Vagina (tissue), 2 donors: ENCODE results near the gene B3GAT2. TPM values are rescaled to one million over a fixed set of nuclear protein-coding genes. Genes with fewer than 3 reads are reported as not detected.
A peak's percentile ranks its signal among the peaks of the same experiment; 100 is the strongest.

Source experiments
- DNase-seq, 2 donors: peaks; one replicate each; pipeline ENCODE4 v3.0.0-alpha.2; 2017; ENCODE audit errors: extremely low spot score in 2 of 2
- H3K27ac ChIP-seq: fragments of 200-600 bp; sonication (generic); one replicate; pipeline ENCODE4 v1.5.1; 2019
- H3K27me3 ChIP-seq: fragments of 200-600 bp; sonication (generic); one replicate; pipeline ENCODE4 v1.5.1; 2019
- H3K36me3 ChIP-seq, 2 donors: fragments of 200-600 bp; sonication (generic); one replicate each; pipeline ENCODE4 v1.5.1; 2017 to 2019
- H3K4me1 ChIP-seq: fragments of 200-600 bp; sonication (generic); one replicate; pipeline ENCODE4 v1.5.1; 2019
- H3K4me3 ChIP-seq, 2 donors: fragments of 200-600 bp; sonication (generic); 1 replicate in 1 of 2; 2 replicates in 1 of 2; pipeline ENCODE4 v1.5.1; 2016 to 2019
- H3K9me3 ChIP-seq: fragments of 200-600 bp; sonication (generic); one replicate; pipeline ENCODE4 v1.5.1; 2019
- POLR2A ChIP-seq, 2 donors: fragments of 450-650 bp; IDR thresholded peaks; one replicate each; pipeline ENCODE4 v1.6.1; 2017; ENCODE audit warnings: antibody characterized with exemption in 2 of 2, mild to moderate bottlenecking in 2 of 2, moderate library complexity in 2 of 2
- POLR2AphosphoS5 ChIP-seq, 2 donors: sonication (generic); formaldehyde crosslinking; IDR thresholded peaks; one replicate each; pipeline ENCODE4 v1.9.0; 2017; ENCODE audit warnings: antibody characterized with exemption in 2 of 2, mild to moderate bottlenecking in 2 of 2, low read depth in 1 of 2; ENCODE audit not compliant: insufficient read depth in 1 of 2
- intact Hi-C: fragments of 100-400 bp; cut with DNase I; formaldehyde crosslinking; loops from one replicate; pipeline ENCODE4 v1.15.1; 2023
- total RNA-seq: library from RNA; depleted of rRNA; stranded (reverse); fragments of >200 nt; gene quantifications from one replicate; pipeline ENCODE4 v1.2.3, GENCODE V29; 2016
- TF ChIP-seq, protein P1 (sequence below), 3 experiments: fragments of 450-650 bp in 2 of 3; fragments of 200-600 bp in 1 of 3; sonication (generic) in 1 of 3; IDR thresholded peaks; one replicate each; pipeline ENCODE4 v1.5.1; 2017 to 2019; ENCODE audit warnings: antibody characterized with exemption in 3 of 3, mild to moderate bottlenecking in 2 of 3, moderate library complexity in 2 of 3

Gene B3GAT2
- total RNA-seq, 1 donor from 2014 or later, result not detected

- TF ChIP-seq POLR2A (IDR thresholded peaks at IDR 0.05) (no peak), POLR2AphosphoS5 (IDR thresholded peaks at IDR 0.05; ENCODE audit: insufficient read depth in 1 of 2, low read depth in 1 of 2) (no peak)
- TF ChIP-seq, protein P1, sequence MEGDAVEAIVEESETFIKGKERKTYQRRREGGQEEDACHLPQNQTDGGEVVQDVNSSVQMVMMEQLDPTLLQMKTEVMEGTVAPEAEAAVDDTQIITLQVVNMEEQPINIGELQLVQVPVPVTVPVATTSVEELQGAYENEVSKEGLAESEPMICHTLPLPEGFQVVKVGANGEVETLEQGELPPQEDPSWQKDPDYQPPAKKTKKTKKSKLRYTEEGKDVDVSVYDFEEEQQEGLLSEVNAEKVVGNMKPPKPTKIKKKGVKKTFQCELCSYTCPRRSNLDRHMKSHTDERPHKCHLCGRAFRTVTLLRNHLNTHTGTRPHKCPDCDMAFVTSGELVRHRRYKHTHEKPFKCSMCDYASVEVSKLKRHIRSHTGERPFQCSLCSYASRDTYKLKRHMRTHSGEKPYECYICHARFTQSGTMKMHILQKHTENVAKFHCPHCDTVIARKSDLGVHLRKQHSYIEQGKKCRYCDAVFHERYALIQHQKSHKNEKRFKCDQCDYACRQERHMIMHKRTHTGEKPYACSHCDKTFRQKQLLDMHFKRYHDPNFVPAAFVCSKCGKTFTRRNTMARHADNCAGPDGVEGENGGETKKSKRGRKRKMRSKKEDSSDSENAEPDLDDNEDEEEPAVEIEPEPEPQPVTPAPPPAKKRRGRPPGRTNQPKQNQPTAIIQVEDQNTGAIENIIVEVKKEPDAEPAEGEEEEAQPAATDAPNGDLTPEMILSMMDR (IDR thresholded peaks at IDR 0.05), result no peak
- H3K27me3 ChIP-seq, result no peaks in the 10 kb centered on the region
- H3K36me3 ChIP-seq, result no peaks in the 10 kb centered on the region
- H3K4me3 ChIP-seq, result no peak overlapping the region
- no peak for DNase-seq
- intact Hi-C loops, result loop anchor here (5.0 kb wide), 1 partner anchor 182 kb away; no protein-coding TSS in a partner anchor
- H3K9me3 ChIP-seq, result no peaks in the 10 kb centered on the region
- no peaks in the 10 kb centered on the region for H3K4me1 ChIP-seq
- no peak overlapping the region for H3K27ac ChIP-seq
These were observed 67.6 kb downstream of the B3GAT2 start for GRCh38 chr6:70889270-70889669.

DNA sequence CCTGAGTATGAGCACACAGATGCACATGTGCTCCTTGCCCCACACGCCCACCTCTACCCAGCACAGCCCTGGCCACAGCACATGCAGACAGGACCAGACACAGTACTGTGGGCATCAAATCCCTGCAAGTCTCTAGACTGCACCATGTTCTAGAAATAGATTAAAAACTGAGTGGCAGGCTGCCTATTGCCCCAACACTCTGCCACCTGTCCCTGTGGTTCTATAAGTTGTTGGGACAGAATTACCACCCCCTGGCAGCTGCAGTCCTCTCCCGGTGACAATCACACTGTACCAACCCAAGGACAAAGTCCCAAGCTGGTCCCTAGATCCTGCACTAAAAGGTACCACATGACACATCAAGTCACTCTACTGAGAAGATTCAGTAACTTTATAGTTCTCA lies 70.2 kb downstream of the B3GAT2 start:
- no peak overlapping the region for H3K27ac ChIP-seq
- intact Hi-C loops, result loop anchor here (5.0 kb wide), 1 partner anchor 179 kb away; no protein-coding TSS in a partner anchor
- no peaks in the 10 kb centered on the region for H3K9me3 ChIP-seq
- no peaks in the 10 kb centered on the region for H3K36me3 ChIP-seq
- TF ChIP-seq POLR2AphosphoS5 (IDR thresholded peaks at IDR 0.05; ENCODE audit: insufficient read depth in 1 of 2, low read depth in 1 of 2), result no peak
- TF ChIP-seq, protein P1 (IDR thresholded peaks at IDR 0.05), result no peak
- TF ChIP-seq POLR2A (IDR thresholded peaks at IDR 0.05), result no peak
- no peak for DNase-seq
- H3K4me1 ChIP-seq, result no peaks in the 10 kb centered on the region
- no peak overlapping the region for H3K4me3 ChIP-seq
- H3K27me3 ChIP-seq, result no peaks in the 10 kb centered on the region

DNA sequence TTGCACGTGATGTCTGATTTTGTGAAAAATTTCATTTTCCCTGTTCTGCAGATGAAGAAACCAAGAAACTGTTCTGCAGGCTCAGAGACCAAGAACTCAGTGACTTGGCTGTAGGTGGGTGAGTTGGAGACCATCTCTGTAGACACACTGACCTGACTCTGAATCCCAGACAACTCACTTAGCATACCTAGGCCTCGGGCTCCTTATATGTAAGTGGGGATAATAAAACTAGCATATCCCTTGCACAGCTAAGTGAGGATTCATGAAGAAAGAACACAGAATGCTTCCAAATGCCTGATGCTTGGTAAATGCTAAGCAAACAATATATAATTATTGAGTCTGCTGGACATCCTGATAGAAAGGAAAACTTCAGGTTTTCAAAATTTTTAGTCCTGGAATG lies 70.8 kb downstream of the B3GAT2 start:
- Histone ChIP-seq H3K9me3 (no peaks in the 10 kb centered on the region), H3K36me3 (no peaks in the 10 kb centered on the region), H3K4me1 (no peaks in the 10 kb centered on the region), H3K27me3 (no peaks in the 10 kb centered on the region), H3K4me3 (no peak overlapping the region), H3K27ac (no peak overlapping the region)
- no peak for DNase-seq
- intact Hi-C loops, result loop anchor here (5.0 kb wide), 1 partner anchor 179 kb away; no protein-coding TSS in a partner anchor
- TF ChIP-seq POLR2A (IDR thresholded peaks at IDR 0.05) (no peak), POLR2AphosphoS5 (IDR thresholded peaks at IDR 0.05; ENCODE audit: insufficient read depth in 1 of 2, low read depth in 1 of 2) (no peak)
- TF ChIP-seq, protein P1 (IDR thresholded peaks at IDR 0.05), result no peak

DNA sequence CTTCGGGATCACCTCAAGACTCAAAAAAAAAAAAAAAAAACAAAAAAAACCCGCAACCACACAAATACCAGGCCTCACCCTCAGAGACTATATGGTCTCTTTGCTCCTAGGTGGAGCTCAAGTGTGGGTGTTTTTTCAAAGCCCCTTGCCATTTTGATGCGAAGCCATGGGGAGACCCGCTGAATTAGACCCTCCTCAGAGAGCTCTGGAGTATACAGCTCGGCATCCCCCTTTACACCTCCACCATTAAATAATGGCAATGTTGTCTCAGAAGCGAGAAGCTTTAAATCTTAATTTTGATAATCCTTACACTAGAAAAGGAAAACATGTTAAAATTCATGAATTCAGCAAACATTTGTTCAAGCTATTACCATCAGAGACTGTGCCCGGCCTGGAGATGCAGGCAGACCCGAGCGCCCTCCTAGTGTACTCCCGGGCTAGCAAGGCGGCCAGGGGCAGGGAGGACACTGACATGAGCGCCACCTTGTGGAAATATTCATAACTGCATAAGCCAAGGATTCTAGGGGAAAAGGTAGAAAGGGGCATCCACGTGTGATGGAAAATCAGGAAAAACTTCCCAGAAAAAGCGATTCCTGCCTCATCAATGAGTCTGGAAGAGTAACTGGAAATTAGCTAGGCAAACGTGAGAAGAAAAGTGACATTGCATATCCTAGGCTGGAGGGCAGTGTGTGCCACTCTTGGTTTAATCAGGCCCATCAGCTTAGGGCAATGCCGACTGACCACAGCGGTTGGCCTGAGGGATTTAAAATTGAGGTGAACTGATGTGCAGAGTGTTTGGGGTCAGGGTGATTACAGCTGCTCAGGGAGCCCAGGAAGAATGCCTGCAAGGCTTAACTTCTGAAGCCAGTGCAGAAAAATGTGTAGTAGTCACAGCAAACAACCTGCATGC lies 72.5 kb downstream of the B3GAT2 start:
- no peaks in the 10 kb centered on the region for H3K36me3 ChIP-seq
- H3K27me3 ChIP-seq, result no peaks in the 10 kb centered on the region
- no peak for DNase-seq
- H3K4me1 ChIP-seq, result no peaks in the 10 kb centered on the region
- H3K9me3 ChIP-seq, result no peaks in the 10 kb centered on the region
- intact Hi-C loops, result no loop called here
- no peak overlapping the region for H3K4me3 ChIP-seq
- TF ChIP-seq, protein P1 (IDR thresholded peaks at IDR 0.05), result peak; percentile 77 to 88 (median 85)
- TF ChIP-seq POLR2A (IDR thresholded peaks at IDR 0.05), result no peak
- H3K27ac ChIP-seq, result no peak overlapping the region

GRCh38 chr6:70879496-70879895 lies 77.4 kb downstream of the B3GAT2 start:
- TF ChIP-seq, protein P1 (IDR thresholded peaks at IDR 0.05), result no peak
- TF ChIP-seq POLR2A (IDR thresholded peaks at IDR 0.05) (no peak), POLR2AphosphoS5 (IDR thresholded peaks at IDR 0.05; ENCODE audit: insufficient read depth in 1 of 2, low read depth in 1 of 2) (no peak)
- Histone ChIP-seq H3K27me3 (no peaks in the 10 kb centered on the region), H3K27ac (no peak overlapping the region), H3K4me3 (no peak overlapping the region), H3K9me3 (no peaks in the 10 kb centered on the region), H3K4me1 (no peaks in the 10 kb centered on the region), H3K36me3 (no peaks in the 10 kb centered on the region)
- no peak for DNase-seq
- intact Hi-C loops, result no loop called here
